T-helper 17 cell (primary cell): ENCODE measurements around the gene NHLH1. TPM values are rescaled to one million over a fixed set of nuclear protein-coding genes. Genes with fewer than 3 reads are reported as not detected.
A peak's percentile ranks its signal among the peaks of the same experiment; 100 is the strongest.

Source experiments
- ATAC-seq: fragments of 150-1000 bp; cut with Tn5 transposase; 2 replicates; pipeline ENCODE4 v1.10.0; 2021; ENCODE audit warnings: mild to moderate bottlenecking, moderate library complexity
- DNase-seq, 3 donors: peaks; one replicate each; pipeline versions ENCODE4 v3.0.0 to v3.0.0-alpha.2; 2020 to 2021
- H3K9me3 ChIP-seq: one replicate; pipeline ENCODE4 v1.7.0; 2013; ENCODE audit warnings: low read length, mild to moderate bottlenecking; ENCODE audit not compliant: control insufficient read depth, poor library complexity, severe bottlenecking
- H3K27ac Mint-ChIP-seq: one replicate; pipeline ENCODE4 v1.8.0; 2022; ENCODE audit warnings: mild to moderate bottlenecking, moderate library complexity, mixed read lengths
- H3K27me3 Mint-ChIP-seq: one replicate; pipeline ENCODE4 v1.8.0; 2022; ENCODE audit warnings: mixed read lengths
- H3K36me3 Mint-ChIP-seq: one replicate; pipeline ENCODE4 v1.8.0; 2022; ENCODE audit warnings: low read depth, mixed read lengths
- H3K4me1 Mint-ChIP-seq: one replicate; pipeline ENCODE4 v1.8.0; 2022; ENCODE audit warnings: mild to moderate bottlenecking, mixed read lengths
- H3K4me3 Mint-ChIP-seq: one replicate; pipeline ENCODE4 v1.8.0; 2022; ENCODE audit warnings: mild to moderate bottlenecking, moderate library complexity, mixed read lengths
- total RNA-seq, 4 donors: library from RNA in 2 of 4; stranded (reverse) in 2 of 4; gene quantifications; one replicate each; pipeline ENCODE4 v1.2.3 and lab custom pipeline; 2022 to 2026

The NHLH1 gene
- total RNA-seq (under 1 TPM; 0.17 to 0.21 TPM), total RNA-seq (lab: John Stamatoyannopoulos, UW) (0 to 0.15 reads per million in 2 donors)

DNA sequence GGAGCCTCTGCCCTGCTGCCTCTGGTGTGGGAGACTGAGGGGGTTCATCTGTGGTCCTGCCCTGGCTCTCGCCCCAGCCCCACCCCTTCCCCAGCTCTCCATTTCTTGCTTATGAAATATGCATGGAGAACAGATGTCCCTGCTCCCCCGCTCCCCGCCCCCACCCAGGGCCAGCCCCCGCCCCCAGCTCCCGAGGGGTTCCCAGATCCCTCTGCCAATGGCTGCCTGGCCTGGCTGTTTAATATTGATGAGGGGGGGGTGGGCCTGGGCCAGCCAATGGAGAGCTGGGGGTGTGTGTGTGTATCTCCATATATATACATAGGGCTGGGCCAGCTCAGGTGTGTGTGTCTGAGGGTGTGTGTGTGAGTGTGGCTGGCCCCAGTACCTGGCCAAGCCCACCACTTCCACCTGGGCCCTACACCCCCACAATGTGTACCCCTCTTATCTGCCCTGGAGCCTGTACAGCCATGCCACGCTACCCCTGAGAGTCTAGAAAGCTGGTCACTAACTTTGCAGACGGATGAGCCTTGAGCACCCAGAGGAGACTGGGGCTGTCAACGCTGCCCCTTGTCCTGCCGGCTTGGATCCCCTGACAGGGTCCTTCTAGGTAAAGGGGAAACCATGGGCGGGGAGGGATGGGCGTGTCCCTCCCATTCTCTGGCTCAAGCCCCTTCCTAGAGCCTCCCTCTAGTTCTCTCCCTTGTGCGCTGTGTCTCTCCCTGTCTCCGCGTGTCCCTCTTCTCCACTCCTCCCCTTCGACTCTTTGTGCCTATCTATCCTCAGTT lies at the start of gene NHLH1:
TSS of gene NHLH1 (plus strand) at position 341 of the 785 bp plus-strand sequence. CDS start 3,661 bp downstream, outside the sequence.
- Mint-ChIP-seq H3K27ac (peak within 1 kb of the TSS; percentile 29), H3K4me1 (peaks cover 23% of the 10 kb centered on the region), H3K36me3 (no peaks in the 10 kb centered on the region), H3K4me3 (no peak within 1 kb of the TSS), H3K27me3 (no peaks in the 10 kb centered on the region)
- no peaks in the 10 kb centered on the region for H3K9me3 ChIP-seq
- ATAC-seq: no peak
- DNase-seq: no peak

GRCh38 chr1:160322831-160323230 lies 44.0 kb upstream of the NHLH1 start:
- H3K9me3 ChIP-seq: no peaks in the 10 kb centered on the region

DNA sequence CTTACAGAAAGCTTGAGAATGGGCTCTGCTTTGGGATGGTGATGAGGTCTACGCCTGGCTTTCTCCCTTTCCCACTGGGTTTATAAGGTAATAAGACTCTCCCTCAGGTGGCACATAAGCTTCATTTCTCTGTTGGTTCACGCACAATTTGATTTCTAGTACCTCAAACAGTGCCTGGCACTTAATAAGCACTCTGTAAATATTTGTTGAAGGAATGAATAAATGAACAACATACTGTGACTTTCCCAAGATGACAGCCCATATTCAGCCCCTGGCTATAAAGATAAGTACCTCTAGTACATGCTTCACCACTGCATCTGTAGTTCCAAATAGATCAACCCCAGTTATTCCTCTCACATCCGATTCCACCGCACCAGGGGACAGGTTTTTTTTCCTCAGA lies 41.6 kb upstream of the NHLH1 start:
- H3K27ac Mint-ChIP-seq: no peak overlapping the region
- DNase-seq: no peak
- no peak overlapping the region for H3K4me3 Mint-ChIP-seq
- H3K9me3 ChIP-seq: no peaks in the 10 kb centered on the region
- H3K27me3 Mint-ChIP-seq: no peaks in the 10 kb centered on the region
- H3K4me1 Mint-ChIP-seq: peaks cover 8% of the 10 kb centered on the region
- no peak for ATAC-seq
- peaks cover 4% of the 10 kb centered on the region for H3K36me3 Mint-ChIP-seq

More at GRCh38 chr1:160322831-160323230, 44.0 kb upstream of the NHLH1 start:
- Mint-ChIP-seq H3K4me3 (no peak overlapping the region), H3K27ac (no peak overlapping the region), H3K36me3 (peaks cover 15% of the 10 kb centered on the region), H3K4me1 (peaks cover 17% of the 10 kb centered on the region), H3K27me3 (no peaks in the 10 kb centered on the region)
- DNase-seq: no peak
- ATAC-seq: no peak

- DNase-seq (no peak), ATAC-seq (no peak)
- Mint-ChIP-seq H3K4me1 (peaks cover 10% of the 10 kb centered on the region), H3K4me3 (no peak overlapping the region), H3K36me3 (peaks cover 7% of the 10 kb centered on the region), H3K27me3 (no peaks in the 10 kb centered on the region), H3K27ac (peak overlapping the region; percentile 47)
- H3K9me3 ChIP-seq: no peaks in the 10 kb centered on the region
These were observed 40.5 kb upstream of the NHLH1 start for GRCh38 chr1:160326418-160326817.

GRCh38 chr1:160328184-160328583 lies 38.7 kb upstream of the NHLH1 start:
- H3K36me3 Mint-ChIP-seq: peaks cover 4% of the 10 kb centered on the region
- H3K4me1 Mint-ChIP-seq: peaks cover 5% of the 10 kb centered on the region

DNA sequence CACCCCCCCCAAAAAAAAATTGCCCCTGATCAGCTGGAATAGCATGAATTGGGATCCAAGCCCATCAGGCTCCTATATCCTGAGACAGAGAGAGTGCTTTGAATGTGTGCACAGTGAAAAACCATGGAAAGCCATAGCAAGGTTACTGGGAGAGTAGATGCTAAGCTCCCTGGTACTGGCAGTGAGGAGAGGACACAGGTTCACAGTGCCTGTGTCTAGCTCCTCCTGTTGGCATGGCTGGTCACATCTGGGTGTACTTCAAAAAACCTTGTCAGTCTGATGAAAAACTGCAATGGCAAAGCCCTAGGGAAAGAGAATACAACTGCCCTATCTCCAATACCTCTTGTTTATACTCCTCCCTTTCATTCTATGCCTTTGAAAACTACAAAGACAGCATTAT lies 36.8 kb upstream of the NHLH1 start:
- H3K36me3 Mint-ChIP-seq: peaks cover 4% of the 10 kb centered on the region
- no peak overlapping the region for H3K4me3 Mint-ChIP-seq
- DNase-seq (no peak), ATAC-seq (no peak)
- peak overlapping the region; percentile 57 for H3K27ac Mint-ChIP-seq
- H3K9me3 ChIP-seq: no peaks in the 10 kb centered on the region
- no peaks in the 10 kb centered on the region for H3K27me3 Mint-ChIP-seq
- peaks cover 5% of the 10 kb centered on the region for H3K4me1 Mint-ChIP-seq

More at GRCh38 chr1:160328184-160328583, 38.7 kb upstream of the NHLH1 start:
- DNase-seq (no peak), ATAC-seq (no peak)
- peak overlapping the region; percentile 57 for H3K27ac Mint-ChIP-seq
- H3K9me3 ChIP-seq: no peaks in the 10 kb centered on the region
- H3K4me3 Mint-ChIP-seq: no peak overlapping the region
- H3K27me3 Mint-ChIP-seq: no peaks in the 10 kb centered on the region

GRCh38 chr1:160332516-160332915 lies 34.4 kb upstream of the NHLH1 start:
- H3K27ac Mint-ChIP-seq: no peak overlapping the region
- peaks cover 5% of the 10 kb centered on the region for H3K4me1 Mint-ChIP-seq
- H3K27me3 Mint-ChIP-seq: no peaks in the 10 kb centered on the region
- ATAC-seq: no peak
- H3K4me3 Mint-ChIP-seq: no peak overlapping the region
- peaks cover 3% of the 10 kb centered on the region for H3K36me3 Mint-ChIP-seq
- H3K9me3 ChIP-seq: no peaks in the 10 kb centered on the region
- no peak for DNase-seq

- peak overlapping the region; percentile 52 for H3K4me3 Mint-ChIP-seq
- DNase-seq (no peak), ATAC-seq (no peak)
- H3K4me1 Mint-ChIP-seq: peaks cover 31% of the 10 kb centered on the region
- H3K27ac Mint-ChIP-seq: peak overlapping the region; percentile 89
- H3K9me3 ChIP-seq: no peaks in the 10 kb centered on the region
- no peaks in the 10 kb centered on the region for H3K27me3 Mint-ChIP-seq
- peaks cover 17% of the 10 kb centered on the region for H3K36me3 Mint-ChIP-seq
These were observed 28.3 kb upstream of the NHLH1 start for GRCh38 chr1:160338580-160338979.

- no peak for DNase-seq
- H3K4me3 Mint-ChIP-seq: no peak overlapping the region
- H3K27ac Mint-ChIP-seq: peak overlapping the region; percentile 100
- no peaks in the 10 kb centered on the region for H3K9me3 ChIP-seq
- ATAC-seq: no peak
- H3K4me1 Mint-ChIP-seq: peaks cover 36% of the 10 kb centered on the region
- H3K36me3 Mint-ChIP-seq: peaks cover 17% of the 10 kb centered on the region
- no peaks in the 10 kb centered on the region for H3K27me3 Mint-ChIP-seq
These were observed 26.7 kb upstream of the NHLH1 start for GRCh38 chr1:160340146-160340545.

DNA sequence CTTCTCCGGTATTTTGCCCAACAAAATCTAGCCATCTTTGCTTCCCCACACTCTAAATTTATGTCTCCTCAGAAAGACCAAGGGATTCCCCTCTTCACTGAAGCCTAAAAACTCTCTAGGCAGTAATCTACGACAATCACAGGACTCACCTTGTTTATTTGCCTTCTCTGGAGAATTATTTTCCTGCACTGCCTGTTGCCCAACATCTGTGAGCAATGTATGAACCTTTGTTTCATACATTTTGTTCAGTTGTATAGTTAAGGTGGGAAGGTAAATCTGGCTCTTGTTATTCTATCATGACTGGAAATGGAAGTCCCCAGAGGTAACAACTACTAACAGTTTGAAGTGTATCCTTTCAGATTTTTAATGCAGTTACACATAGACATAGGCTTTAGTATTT lies 26.0 kb upstream of the NHLH1 start:
- no peak overlapping the region for H3K4me3 Mint-ChIP-seq
- H3K4me1 Mint-ChIP-seq: peaks cover 36% of the 10 kb centered on the region
- no peaks in the 10 kb centered on the region for H3K27me3 Mint-ChIP-seq
- peak overlapping the region; percentile 100 for H3K27ac Mint-ChIP-seq
- H3K36me3 Mint-ChIP-seq: peaks cover 17% of the 10 kb centered on the region
- no peak for ATAC-seq
- DNase-seq: no peak
- H3K9me3 ChIP-seq: no peaks in the 10 kb centered on the region

GRCh38 chr1:160342526-160342925 lies 24.3 kb upstream of the NHLH1 start:
- Mint-ChIP-seq H3K27ac (peak overlapping the region; percentile 100), H3K4me1 (peaks cover 41% of the 10 kb centered on the region), H3K36me3 (peaks cover 17% of the 10 kb centered on the region), H3K27me3 (no peaks in the 10 kb centered on the region), H3K4me3 (peak overlapping the region; percentile 100)
- ATAC-seq (peak; percentile 7), DNase-seq (no peak)
- no peaks in the 10 kb centered on the region for H3K9me3 ChIP-seq

DNA sequence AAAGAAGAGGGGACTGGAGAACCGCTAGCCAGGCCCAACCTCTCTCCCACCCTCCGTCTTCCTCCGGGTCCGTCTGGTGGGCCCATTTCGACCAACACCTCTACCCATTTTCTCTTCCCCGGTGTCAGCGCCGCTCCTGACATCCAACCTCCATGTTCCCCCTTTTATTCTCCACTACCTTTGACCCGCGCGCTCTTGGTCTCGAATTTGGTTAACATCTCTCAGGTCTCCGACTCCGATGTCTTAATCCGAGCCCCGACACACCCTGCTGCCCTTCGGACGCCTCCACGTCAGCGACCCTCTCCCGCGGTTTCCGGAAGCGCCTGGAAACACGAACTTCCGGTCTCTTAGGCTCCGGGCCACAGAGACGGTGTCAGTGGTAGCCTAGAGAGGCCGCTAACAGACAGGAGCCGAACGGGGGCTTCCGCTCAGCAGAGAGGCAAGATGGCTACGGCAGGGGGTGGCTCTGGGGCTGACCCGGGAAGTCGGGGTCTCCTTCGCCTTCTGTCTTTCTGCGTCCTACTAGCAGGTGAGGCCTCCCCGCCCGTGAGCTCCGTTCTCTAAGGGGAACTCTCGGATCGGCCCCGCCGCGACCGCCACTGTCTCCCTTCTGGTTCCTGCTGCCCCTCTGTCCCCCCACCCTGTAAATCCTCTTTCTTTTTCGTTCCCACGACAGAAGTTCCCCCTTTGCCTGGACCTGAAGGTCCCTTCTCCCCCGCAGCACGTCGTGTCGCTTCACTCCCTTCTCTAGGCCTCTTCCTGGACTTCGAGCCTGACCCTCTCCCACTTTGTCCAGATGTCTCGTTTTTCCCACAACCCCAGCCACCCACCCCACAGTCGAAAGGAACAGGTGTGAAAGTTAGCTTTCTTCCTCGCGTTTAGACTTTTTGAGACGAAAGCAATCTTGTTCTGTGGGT lies 23.7 kb upstream of the NHLH1 start, which contains the start of the genes COPA and NCSTN:
TSS of gene COPA (minus strand) at position 298 of the 917 bp plus-strand sequence. CDS start at position 218, 80 bp downstream.
TSS of gene NCSTN (plus strand) at position 431 of the 917 bp plus-strand sequence. CDS start at position 445, 14 bp downstream.
- DNase-seq (peak; percentile 76 to 81 (median 76)), ATAC-seq (peak; percentile 98)
- peak within 1 kb of the TSS; percentile 100 for H3K27ac Mint-ChIP-seq
- peaks cover 17% of the 10 kb centered on the region for H3K36me3 Mint-ChIP-seq
- peak within 1 kb of the TSS; percentile 100 for H3K4me3 Mint-ChIP-seq
- H3K4me1 Mint-ChIP-seq: peaks cover 41% of the 10 kb centered on the region
- H3K27me3 Mint-ChIP-seq: no peaks in the 10 kb centered on the region
- H3K9me3 ChIP-seq: no peaks in the 10 kb centered on the region

DNA sequence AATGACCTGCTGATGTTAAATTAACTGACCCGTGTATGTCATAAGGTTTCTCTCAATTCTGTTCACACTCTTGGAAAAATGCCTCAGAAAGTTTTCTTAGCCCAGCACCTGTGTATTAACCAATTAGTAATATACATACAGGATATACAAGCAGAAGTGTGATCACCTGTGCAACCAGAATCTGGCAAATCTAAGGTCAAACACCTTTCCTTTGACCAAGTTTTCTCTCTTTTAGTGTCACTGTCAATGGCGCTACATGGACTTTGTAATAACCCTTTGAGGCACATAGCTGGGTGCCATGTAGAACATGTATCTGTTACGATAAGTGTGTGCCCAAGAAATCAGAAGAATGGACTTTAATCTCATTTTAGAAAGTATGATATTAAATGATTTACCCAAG lies 22.6 kb upstream of the NHLH1 start:
- Mint-ChIP-seq H3K27ac (peak overlapping the region; percentile 100), H3K27me3 (no peaks in the 10 kb centered on the region), H3K4me1 (peaks cover 32% of the 10 kb centered on the region), H3K36me3 (peaks cover 10% of the 10 kb centered on the region), H3K4me3 (peak overlapping the region; percentile 100)
- H3K9me3 ChIP-seq: no peaks in the 10 kb centered on the region
- no peak for DNase-seq
- no peak for ATAC-seq
